NCI-H1092 (cell line): ENCODE data around the gene BANF1.
"Not testable (repeated sequence)": the region's sequence is repeated elsewhere in the genome, so short reads cannot be mapped to it uniquely, and the experiment has no call there.

Experiments
- DNase-seq: peaks from one replicate; lab custom pipeline; 2025; lab: John Stamatoyannopoulos, UW

BANF1 gene

DNA sequence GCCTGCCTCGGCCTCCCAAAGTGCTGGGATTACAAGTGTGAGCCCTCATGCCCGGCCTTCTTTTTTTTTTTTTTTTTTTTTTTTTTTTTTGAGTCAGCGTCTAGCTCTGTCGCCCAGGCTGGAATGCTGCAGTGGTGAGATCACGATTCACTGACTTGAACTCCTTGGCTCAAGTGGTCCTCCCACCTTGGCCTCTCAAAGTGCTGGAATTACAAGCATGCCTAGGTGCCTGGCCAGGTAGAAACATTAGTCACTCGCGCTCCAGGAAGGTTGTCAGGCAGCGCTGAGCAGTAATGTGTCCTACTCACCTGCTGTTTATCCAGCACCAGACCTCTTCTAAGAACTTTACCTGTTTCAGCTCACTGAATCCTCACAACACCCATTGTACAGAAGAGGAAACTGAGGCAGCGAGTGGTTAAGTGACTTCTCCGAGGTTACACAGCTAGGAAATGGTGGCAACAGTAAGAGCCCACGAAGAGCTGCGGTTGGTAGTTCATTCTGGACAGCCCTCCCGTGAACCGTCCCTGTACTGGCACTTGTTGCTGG, 9.0 kb downstream of the BANF1 start:
- DNase-seq: no peak

GRCh38 chr11:66011785-66012303, 9.5 kb downstream of the BANF1 start, which contains the start of gene CST6:
Gene CST6, plus strand, starts transcription at chr11:66012008. Its CDS starts 37 bp downstream, at chr11:66012045.
- no peak for DNase-seq

DNA sequence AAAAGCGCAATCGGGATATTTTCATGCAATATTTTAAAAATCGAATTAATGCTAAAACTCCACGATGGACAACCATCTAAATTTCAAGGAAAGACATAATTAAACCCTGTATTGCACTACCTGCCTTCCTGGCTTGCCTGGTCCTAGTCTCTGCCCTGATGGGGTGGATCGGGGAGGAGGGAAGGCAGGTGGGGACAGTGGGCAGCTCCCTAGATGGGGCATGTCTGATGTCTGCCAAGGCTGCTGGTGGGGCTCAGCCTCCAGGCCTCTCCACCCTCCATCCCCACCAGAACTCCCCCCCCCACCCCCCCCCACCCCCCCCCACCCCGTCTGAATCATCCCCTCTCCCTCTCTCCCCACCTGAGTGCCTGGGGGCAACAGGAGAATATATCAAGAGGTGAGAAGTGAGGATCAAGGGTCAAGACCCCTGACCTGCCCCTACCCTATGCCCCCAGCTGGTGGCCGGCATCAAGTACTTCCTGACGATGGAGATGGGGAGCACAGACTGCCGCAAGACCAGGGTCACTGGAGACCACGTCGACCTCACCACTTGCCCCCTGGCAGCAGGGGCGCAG, 10.2 kb downstream of the BANF1 start:
- no peak for DNase-seq

DNA sequence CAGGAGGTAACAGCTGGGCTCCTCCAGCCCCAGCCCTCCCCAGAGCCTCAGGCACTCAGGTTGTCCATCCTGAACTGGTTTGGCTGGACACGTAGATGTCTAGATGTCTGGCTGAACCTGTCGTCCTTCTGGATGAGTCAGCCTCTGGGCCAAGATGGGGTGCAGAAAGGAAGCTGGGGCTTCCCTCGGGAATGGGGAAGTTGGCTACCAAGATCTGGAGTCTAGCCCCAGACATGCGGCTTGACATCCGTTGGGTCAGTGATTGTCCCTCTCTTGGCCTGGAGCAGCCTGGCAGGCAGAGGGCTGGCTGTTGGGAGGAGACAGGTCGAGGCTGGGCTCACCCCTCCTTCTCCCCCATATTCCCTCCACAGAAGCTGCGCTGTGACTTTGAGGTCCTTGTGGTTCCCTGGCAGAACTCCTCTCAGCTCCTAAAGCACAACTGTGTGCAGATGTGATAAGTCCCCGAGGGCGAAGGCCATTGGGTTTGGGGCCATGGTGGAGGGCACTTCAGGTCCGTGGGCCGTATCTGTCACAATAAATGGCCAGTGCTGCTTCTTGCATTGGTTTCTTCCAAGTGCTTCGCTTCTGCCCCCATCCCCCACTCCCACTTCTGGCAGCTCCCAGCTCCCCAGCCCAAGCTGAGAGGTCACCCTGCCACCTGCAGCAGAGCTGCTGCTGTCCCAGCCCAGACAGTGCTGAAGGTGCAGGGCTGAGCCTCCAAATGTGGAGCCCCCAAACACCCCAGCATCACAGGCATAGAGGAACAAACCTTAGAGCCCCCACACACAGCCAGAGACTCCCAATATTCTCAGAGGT, 10.9 kb downstream of the BANF1 start:
- DNase-seq: no peak

DNA sequence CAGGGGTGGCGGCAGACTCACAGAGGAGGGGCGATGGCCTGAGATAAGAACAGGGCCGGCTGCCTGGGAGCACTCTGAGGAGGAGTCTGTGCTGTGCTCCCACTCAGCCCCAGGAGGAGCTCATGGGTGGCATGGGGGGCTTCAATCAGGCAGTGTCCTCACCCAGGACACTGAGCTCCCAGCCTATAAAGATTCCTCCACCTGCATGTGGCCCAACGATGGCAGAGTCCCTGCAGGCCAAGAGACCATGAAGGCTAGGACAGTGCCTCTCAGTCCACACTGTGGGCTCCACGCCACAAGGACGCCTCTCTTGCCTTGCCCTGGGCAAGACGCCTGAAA, 11.4 kb downstream of the BANF1 start:
- no peak for DNase-seq

DNA sequence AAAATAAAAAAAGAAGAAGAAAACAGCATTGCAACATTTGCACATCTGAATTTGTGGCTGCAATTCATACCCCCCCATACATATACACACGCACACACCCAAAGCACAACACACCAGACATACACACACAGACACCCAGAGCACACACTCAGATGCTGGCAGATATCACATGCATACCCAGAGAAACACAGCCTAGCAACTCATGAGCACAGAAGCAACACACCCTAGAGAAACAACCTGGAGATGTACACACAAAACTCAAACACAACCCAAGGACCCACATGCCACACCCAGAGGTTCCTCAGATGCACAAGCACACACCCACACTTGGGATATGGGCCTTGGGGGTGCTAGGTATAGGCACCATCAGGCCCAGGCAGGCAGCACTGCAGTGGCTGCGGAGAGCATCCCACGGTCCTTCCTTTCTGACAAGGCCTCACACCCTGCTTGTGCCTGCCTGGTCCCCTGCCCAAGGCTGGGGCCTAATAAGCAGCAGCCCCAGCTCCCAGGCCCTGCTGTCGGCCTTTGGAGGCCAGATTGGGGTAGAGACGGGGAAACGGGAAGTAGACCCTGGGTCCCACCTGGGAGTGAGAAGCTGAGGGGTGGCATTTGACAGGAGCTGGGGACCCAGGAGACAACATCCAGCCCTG, 12.6 kb downstream of the BANF1 start:
- DNase-seq: no peak

DNA sequence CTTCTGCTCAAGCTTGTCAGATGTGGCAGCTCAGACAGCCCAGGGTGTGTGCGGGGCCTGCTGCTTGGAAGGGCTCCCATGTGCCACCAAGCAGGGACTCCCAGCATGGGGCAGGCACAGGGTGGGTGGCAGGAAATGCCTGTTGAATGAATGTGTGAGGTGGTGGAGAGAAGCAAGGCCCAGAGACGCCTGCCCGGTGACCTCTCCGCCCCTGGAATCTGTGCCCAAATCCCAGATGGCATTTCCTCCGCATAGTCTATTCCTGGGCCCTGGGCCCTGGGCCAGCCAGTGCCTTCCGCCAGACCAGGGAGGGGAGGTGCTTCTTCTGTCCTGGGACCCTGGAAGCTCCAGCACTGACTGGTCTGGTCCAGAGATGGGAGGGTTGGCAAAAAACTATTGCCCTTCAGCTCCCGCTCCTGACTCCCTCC, 13.2 kb downstream of the BANF1 start:
- DNase-seq: no peak

GRCh38 chr11:66015936-66016792, 13.9 kb downstream of the BANF1 start:
- no peak for DNase-seq

DNA sequence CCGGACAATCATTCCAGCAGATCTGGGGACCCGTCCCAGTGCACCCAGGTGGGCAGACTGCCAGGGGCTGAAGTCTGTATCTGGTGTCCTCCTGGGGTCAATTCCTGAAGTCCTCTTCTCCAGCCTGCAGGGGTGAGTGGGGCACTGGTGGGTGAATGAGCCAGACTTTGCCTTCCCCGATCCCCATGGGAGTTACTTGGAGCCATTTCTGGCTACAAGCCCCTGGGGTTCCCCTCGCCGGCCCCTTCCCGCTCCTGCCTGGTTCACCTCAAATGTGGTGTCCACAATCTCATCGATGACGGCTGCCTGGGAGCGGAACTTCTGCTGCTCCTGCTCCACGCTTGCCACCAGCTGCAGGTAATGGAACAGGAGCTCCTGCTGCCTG, 14.5 kb downstream of the BANF1 start:
- DNase-seq: no peak

- DNase-seq: no peak
These were observed 15.0 kb downstream of the BANF1 start for GRCh38 chr11:66017321-66017720.

- no peak for DNase-seq
These were observed 17.9 kb downstream of the BANF1 start for GRCh38 chr11:66020212-66020611.

- DNase-seq: no peak
These were observed 18.5 kb downstream of the BANF1 start for GRCh38 chr11:66020618-66021357.

- peak; percentile 64 for DNase-seq
These were observed 20.3 kb downstream of the BANF1 start for GRCh38 chr11:66022401-66023185.

DNA sequence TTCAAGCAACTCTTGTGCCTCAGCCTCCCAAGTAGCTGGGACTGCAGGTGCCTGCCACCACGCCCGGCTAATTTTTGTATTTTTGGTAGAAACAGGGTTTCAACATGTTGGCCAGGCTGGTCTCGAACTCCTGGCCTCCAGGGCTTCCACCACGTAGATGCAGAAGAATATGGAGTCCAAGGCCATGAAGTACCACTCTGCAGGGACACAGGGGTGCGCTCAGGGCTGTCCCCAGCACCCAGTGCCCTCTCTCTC, 20.8 kb downstream of the BANF1 start:
- DNase-seq: not testable (repeated sequence)

DNA sequence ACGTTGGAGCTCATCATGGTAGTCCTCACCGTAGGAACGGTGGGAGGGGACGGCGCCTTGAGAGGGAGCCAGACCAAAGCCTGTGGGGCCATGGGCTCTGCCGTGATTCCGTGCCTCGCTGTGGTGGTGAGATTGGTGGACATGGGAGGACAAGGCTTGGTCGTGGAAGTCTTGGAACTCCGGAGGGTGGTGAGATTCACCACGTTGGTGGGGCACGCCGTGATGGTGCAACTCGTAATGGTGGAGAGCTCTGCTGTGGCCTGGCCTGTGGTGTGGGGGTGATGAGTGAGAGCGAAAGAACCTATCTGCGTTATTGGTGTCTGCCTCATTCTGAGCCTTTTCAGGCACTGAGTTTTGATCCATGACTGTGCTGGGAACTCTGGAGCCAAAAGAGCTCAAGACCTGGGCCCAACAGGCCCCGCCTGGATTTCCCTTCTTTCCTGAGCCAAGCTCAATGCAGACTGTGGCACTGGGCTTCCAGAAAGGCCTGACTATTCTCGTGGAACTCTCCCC, 23.8 kb downstream of the BANF1 start, which contains the start of gene CATSPER1:
CATSPER1 (minus strand) TSS at position 463 of the 513 bp plus-strand sequence; CDS start at position 363, 100 bp downstream.
- no peak for DNase-seq

DNA sequence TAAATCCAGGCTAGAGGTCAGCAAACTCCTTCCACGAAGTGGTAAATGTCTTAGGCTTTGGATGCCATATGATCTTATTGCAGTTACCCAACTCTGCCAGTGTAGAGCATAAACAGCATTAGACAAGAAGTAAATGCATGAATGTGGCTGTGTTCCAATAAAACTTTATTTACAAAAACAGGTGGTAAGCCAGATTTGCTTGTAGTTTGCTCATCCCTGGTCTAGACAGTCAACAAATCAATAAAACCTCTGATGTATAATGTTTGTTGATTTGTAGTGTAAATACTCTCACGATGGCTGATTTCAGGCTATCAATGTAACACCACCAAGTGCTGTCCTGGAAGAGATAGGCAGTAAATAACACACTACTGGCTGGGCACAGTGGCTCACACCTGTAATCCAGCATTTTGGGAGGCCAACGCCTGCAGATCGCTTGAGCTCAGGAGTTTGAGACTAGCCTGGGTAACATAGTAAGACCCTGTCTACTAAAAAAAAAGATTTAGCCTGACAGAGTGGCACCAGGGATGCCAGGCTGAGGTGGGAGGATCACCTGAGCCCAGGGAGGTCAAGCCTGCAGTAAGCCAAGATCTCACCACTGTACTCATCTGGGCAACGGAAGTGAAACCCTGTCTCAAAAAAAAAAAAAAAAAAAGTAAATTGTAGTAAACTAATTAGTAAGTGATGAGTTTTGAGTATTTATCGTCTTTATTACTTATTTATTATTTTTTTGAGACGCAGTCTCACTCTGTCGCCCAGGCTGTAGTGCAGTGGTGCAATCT, 30.8 kb downstream of the BANF1 start:
- DNase-seq: no peak

DNA sequence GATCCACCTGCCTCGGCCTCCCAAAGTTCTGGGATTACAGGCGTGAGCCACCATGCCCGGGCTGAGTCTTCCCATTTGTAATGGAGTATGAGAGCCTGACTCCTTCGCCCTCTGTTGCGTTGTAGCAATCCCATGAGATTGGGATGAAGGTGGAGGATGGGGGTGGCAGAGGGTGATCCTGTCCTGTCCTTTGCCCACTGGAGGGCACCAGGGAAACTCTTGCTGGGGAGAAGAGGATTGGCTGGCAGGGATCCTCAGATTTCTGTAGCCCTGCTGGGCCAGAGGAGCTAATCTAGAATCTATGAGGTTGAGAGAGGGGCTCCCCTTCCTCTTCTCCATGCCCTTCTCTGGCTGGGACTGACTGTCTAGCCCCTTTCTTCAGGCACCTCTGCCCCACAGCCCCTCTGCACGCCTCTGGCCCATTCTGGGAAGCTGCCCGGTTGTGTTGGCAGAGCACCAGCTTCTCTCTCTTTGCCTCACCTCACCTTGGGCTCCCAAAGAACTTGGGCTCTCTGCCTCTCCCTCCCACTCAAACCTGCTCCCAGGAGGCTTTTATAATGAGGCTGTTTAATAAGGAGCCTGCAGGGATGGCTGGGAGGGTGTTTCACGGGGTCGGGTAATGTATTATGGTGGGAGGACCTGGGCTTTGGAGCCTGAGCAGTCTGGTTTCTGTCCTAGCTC, 33.5 kb downstream of the BANF1 start:
- no peak for DNase-seq

DNA sequence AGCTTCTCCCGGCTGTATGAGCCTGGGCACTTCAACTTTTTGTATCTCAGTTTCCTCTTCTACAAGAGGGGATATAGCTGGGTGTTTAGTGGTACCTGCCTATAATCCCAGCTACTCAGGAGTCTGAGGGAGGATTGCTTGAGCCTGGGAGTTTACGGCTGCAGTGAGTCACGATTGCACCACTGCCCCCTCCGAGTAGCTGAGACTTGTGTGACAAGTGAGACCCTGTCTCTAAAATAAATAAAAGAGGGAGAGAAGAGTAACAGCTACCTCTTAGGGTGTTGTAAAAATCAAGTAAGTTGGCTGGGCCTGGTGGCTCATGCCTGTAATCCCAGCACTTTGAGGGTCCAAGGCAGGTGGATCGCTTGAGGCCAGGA, 34.0 kb downstream of the BANF1 start:
- DNase-seq: no peak

DNA sequence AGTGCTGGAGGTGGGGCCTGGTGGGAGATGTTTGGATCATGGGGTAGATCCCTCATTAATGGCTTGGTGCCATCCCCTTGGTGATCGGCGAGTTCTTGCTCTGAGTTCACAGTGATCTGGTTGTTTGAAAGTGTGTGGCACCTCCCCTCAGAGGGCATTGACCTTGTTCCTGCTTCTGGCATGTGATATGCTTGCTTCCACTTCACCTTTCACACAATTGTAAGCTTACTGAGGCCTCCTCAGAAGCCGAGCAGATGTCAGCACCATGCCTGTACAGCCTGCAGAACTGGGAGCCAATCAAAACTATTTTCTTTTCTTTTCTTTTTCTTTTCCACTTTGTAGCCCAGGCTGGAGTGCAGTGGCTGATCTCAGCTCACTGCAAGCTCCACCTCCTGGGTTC, 35.0 kb downstream of the BANF1 start:
- no peak for DNase-seq
